GM19193 (cell line): ENCODE measurements around the gene RHEB.

Experiments used
- POLR2A ChIP-seq: IDR thresholded peaks from 4 replicates; pipeline ENCODE4 v1.6.1; 2011; ENCODE audit not compliant: insufficient read depth, insufficient read length; ENCODE audit errors: extremely low read depth

Gene RHEB, protein sequence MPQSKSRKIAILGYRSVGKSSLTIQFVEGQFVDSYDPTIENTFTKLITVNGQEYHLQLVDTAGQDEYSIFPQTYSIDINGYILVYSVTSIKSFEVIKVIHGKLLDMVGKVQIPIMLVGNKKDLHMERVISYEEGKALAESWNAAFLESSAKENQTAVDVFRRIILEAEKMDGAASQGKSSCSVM

DNA sequence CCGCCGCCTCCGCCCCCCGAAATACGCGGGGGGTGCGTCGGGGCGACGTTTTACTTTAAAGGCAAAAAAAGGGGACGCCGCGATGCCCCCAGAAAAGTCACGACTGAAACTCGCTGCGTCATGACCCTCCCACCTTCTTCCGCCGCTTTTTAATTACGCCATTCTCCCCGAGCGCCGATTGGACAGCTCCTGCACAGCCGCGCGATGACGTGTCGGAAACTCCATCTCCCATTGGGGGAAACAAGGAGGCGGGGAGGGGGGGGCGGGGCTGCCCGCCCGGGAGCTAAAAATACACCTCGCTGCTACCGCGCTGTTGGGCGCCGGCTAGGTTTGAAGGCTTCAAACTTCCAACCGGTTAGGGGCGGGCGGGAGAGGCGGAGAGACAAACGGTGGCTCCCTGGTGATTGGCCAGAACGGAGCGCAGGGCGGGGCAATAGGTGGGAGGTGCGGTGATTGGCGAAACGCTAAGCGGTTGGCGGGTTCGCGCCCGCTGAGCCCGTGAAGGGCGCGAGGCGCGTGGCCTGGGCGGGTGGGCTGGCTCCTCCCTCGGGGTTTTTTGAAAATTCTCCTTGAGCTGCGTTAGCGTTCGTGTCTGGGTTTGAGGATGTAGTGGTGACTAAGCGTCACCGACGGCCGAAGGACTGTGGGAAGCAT lies at the start of gene RHEB:
RHEB (minus strand) TSS at position 131 of the 654 bp plus-strand sequence. CDS start 384 bp downstream, outside the sequence.
- peak; percentile 51 for TF ChIP-seq POLR2A

DNA sequence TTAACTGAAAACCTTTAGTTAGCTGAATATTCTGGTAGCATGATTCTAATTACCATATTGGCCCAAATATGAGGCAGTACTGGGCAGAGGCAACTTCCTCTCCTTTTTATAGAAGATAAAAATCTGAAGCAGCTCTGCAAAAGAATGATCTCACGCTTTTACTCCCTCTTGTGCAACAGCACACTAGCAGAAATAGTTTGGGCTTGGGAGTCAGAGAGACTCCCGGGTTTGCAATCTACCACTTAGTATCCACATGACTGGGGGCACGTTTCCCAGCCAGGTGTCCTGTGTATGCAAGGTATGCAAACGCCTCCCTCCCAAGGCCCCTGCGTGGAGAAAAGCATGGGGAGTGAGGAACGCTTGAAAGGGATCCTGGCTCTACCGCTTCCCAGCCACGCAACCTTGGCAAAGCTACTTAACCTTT lies 47.2 kb upstream of the RHEB start:
- no peak for TF ChIP-seq POLR2A

DNA sequence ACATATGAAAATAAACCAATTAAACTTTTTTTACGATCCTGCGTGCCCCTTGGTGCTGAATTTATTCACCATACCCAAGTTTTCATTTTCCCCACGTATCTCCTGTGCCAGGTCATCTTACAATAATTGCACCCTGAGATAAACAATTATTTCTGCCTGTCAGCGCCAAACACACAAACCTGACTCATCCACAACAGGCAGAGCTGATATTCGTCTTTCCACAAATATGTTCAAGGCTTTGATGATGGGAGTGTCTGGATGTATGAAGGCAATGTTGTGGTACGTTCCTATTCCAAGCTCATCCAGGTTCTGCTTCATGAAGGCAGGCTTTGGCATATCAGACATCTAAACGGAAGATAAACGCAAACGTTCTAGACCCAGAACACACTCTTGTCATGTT lies 45.8 kb upstream of the RHEB start:
- no peak for TF ChIP-seq POLR2A

DNA sequence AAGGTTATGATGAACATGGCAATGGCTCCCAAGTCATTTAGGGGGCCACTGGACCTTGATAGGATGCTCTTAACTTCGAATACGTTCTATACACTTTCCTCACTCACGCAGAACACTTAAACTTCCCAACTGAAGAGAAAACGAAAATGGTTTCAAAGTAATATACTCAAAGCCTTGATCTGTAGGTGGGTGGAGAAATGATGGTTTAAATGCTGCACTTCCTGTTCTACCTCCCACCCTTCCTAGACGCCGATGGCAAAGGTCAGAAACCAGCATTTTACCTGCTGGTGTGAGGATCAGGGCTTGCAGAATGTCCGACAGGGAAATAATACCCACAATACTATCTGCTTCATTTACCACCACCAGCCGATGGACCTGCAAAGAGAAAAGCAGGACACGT lies 40.5 kb upstream of the RHEB start:
- no peak for TF ChIP-seq POLR2A

DNA sequence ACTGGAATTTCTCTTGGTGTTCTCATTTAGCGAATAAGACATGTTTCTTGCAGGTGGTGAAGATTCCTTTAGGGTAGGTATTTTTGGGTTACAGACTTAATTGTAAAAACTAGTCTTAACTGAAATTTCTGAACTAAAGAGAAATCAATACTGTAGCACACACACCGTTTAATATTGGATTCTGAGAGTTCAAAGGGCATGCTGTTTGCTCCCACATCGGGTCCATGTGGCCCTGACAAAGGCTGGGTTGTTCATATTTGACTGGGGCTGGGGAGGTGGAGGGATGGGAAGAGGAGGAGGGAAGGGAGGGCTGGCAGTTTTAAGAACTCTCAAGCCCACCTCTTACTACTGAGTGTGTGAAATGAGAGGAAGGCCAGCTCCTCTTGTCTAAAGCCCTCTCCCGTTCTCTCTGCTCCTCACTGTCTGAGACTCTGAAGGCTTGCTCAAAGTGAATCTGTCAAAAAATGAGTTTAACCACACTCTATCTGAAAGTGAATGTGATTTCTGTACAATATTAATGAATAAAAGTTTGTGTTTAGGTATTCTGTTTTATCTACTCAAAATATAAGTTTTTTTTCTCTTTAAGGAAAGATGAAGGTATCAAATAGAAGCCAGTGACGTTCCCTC lies 40.0 kb upstream of the RHEB start:
- no peak for TF ChIP-seq POLR2A

DNA sequence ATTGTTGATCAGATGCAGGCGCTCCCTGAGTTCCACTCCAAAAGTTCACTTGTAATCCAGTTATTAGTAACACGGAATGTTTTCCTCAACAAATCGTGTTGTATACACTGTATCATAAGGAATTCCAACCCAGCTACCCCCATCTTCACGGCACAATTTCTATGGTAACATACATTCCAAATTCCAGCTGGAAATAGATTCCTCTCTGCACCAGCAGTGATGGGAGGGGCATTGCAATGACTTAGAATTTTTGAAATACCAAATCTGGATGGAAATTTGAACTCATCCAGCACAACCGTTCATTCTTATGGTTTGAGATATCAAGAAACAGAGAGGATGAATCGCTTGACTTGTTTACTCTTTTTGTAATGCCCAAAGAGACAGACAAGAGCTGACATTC lies 38.9 kb upstream of the RHEB start:
- no peak for TF ChIP-seq POLR2A

GRCh38 chr7:151556592-151556991 lies 36.9 kb upstream of the RHEB start:
- no peak for TF ChIP-seq POLR2A

DNA sequence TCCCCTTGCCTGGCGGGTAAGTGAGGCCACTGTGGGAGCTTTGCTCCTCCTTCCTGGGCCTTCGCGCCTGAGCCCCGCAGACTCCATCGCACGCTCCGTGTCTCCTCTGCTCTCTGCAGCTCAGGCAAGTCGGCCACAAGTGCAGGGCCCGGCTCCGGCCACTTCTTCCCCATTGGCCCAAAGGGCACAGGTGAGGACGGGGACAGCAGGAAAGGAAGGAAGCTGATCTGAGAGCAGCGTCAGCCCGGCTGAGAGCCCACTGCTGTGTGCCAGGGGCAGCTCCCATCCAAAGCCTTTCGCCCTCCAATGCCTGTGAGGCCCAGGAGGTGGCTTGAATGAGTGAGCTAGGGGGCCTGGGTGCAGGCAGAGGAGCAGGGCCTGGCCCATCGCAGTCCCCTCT lies 33.7 kb upstream of the RHEB start:
- no peak for TF ChIP-seq POLR2A

- no peak for TF ChIP-seq POLR2A
Measured at GRCh38 chr7:151552352-151553028, 32.8 kb upstream of the RHEB start.

DNA sequence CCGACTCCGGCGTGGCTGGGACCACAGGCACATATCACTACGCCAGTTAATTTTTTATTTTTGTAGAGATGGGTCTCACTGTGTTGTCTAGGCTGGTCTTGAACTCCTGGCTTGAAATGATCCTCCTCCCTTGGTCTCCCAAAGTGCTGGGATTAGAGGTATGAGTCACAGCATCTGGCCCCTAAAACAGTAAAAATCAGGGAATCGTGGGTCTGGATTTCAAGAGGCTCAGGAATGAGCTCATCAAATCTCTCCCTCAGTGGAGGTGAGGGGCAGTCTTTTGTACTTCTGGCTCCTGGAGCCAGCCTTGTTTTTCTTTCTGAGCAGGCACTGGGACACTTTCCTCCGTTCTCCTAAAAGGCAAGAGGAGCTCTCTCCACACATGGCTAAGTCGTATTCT lies 32.1 kb upstream of the RHEB start:
- no peak for TF ChIP-seq POLR2A

- no peak for TF ChIP-seq POLR2A
Measured at GRCh38 chr7:151550656-151551286, 31.1 kb upstream of the RHEB start.

DNA sequence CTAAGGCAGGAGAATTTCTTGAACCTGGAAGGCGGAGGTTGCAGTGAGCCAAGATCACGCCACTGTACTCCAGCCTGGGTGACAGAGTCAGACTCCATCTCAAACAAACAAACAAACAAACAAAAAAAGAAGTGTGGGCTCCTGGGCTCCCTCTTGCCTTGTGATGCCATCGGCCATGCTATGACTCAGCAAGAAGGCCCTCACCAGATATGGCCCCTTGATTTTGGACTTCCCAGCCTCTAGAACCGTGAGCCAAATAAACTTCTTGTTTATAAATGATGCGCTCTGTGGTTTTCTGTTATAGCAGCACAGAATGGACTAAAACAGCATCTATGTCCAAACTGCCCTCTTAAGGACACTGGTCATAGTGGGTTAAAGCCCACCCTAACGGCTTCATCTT lies 29.9 kb upstream of the RHEB start:
- TF ChIP-seq POLR2A, result no peak

GRCh38 chr7:151549083-151549482 lies 29.4 kb upstream of the RHEB start:
- TF ChIP-seq POLR2A, result no peak

DNA sequence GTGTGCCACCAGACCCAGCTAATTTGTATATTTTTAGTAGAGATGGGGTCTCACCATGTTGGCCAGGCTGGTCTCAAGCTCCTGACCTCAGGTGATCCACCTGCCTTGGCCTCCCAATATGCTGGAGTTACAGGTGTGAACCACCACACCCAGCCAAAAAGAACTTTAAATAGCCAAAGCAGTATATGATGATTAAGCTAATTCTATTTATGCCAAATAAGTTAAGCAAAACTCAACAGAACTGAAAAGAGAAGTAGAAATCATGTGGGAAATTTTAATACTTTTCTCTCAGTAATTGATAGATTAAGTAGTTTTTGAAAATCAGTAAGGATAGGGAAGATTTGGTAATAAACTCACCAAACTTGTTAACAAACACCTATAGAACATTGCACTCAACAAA lies 24.5 kb upstream of the RHEB start:
- TF ChIP-seq POLR2A, result no peak

DNA sequence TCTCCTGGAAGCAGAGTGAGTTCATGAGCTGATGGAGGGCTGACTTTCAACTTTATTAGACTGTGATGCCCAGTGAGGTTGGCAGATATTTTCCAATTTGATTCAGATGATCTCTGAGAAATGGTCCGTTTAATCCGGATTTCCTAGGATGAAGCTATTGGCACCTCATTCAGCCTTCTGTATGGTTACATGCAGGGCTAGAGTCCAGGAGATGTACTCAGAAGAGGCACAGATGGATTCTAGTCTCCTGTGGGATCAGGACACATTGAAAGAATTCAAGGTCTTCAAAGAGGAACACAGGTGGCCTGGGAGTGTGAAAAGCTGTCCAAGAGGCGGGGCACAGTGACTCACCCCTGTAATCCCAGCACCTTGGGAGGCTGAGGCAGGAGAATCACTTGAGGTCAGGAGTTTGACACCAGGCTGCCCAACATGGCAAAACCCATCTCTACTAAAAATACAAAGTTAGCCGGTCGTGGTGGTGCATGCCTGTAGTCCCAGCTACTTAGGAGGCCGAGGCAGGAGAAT lies 23.0 kb upstream of the RHEB start:
- no peak for TF ChIP-seq POLR2A
